Stimulated activated CD8-positive, alpha-beta memory T cell treated with anti-CD3 and anti-CD28 coated beads, Interleukin-4, amount 100 ng/mL, for 48 hours (primary cell): ENCODE data around the gene CPT2.
A peak's percentile ranks its signal among the peaks of the same experiment; 100 is the strongest.

Experiments
- DNase-seq: peaks from one replicate; pipeline ENCODE4 v3.0.0-alpha.2; 2020

Gene CPT2

DNA sequence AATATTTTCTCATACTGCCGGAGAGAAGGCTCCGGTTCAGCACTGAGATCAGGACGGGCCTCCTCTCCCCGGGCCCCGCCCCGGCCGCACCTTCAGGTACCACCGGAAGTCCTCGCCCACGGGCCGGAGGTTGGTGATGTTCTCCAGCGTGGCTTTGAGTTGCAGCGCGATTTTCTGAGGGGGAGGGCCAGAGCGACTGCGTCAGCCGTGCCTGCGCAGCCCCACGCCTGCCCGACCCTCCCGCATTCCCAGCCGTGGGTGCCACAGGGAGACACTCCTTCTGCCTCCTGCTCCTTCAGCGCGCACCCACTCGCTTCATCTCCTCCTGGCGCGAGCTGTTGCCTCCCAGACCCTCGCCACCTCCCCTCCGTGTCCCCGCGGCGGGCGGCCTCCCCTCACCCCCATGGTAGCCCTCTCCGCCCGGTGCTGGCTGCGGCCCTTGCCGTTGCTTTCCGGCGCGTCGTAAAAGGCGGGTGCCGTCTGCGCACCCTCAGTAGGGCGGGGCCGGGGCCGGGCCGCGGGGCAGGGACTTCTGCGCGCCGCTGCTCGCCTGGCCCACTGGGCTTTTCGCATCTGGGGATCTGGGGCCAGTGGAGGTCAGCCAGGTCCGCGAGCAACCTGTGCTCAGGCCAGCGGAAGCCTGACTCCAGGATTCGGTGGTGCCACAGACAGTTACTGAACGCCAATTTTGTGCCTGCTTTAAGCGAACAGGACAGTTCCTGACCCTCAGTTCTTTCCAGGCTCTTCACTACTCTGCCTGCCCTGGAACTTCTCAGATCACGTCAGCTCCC lies 23.7 kb downstream of the CPT2 start, which contains the start of gene CZIB:
Gene CZIB, minus strand, starts transcription at position 464 of the 791 bp plus-strand sequence. Its CDS starts 59 bp downstream, at position 405.
- peak; percentile 97 for DNase-seq

DNA sequence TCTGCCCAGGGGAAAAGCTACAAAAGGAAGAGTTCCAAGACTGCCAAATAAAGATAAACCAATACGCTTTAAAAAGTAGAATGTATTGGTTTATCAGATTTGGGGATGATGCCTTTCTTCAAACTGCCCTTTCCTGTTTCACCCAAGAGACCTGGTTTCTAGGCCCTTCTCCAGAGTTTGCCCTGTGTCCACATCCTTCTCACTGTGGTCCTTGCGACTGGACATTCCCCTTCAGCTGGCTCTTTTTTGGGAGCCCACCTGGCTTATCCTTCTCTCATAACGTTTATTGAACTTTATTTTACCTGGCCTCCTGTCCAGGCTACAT lies 24.3 kb downstream of the CPT2 start:
- no peak for DNase-seq

DNA sequence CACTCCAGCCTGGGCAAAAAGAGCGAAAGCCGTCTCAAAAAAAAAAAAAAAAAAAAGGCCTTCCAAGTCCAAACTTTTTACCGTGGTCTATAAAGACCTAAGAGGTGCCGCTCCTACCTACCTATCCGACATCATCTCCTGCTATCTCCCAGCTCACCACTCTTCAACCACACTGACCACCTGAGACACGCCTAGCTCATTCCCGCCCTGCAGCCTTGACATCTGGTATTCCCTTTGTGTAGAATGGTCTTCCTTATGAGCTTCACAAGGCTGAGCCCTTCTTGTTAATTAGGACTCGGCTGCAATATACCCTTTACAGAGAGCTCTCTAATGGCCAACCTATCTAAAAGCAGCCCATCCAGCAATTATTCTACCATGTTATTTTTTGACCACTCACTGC lies 41.0 kb downstream of the CPT2 start:
- DNase-seq, result no peak

DNA sequence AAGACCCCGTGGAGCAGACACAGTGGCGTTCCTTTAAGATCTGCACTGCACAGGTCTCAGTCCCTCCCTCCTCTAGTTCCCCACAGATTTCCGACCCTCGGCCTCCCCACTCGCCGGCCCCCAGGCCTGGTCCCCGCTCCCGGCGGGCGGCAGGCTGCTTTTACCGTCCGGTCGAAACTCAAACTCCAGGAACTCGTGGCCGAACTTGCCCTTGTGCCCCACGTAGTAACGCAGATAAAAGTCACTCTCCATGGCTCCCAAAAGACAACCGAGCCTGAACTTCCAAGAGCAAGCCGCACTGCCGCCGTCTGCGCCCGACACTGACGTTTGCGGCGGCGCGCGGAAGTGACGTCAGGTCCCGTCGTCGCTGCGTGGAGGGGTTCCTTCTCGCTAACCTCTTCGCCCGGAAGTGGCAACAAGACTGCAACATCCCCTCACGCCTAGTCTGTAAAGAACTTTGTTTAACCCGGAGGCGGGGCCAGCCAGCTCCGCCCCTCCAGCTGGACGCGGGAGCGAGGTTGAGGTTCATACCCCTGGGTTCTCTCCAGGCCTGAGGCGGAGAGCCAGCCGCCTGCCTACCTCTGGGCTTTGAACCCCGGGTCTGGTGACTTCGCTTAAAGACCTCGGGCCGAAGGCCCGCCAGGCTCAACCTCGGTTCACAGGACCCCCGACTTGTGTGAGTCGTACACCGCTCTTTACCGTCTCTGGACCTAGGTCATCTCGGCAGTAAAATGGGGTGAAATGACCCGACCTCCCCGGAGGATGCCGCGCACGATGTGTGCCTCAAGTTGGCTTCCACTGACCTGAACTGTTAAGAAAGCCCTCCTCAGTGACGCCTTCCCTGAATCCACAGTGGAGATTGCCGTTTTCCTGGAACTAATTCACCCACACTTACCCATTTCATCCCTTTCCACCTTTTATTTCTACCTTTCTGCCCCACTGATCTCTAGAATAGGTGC lies 41.9 kb downstream of the CPT2 start, which contains the start of gene MAGOH:
Gene MAGOH, minus strand, starts transcription at position 322 of the 959 bp plus-strand sequence. Its CDS starts 70 bp downstream, at position 252.
- DNase-seq, result peak; percentile 98

DNA sequence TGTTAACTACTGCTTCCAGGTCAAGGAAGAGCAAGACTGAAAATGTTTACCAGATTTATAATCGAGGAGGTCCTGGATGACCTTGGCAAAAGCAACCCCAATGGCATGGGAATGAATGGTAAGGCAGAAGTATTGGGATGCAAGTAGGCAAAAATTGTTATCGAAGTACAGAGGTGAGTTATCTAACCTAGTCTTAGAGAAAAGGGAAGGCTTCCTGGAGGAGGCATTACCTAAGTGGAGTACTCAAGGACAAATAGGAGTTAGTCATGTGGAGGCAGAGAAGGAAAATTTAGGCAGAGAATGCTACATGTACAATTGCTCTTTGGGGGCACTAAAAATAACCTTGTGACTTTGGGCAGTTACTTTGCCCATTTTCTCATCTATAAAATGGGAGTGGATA lies 45.2 kb downstream of the CPT2 start:
- DNase-seq, result no peak

DNA sequence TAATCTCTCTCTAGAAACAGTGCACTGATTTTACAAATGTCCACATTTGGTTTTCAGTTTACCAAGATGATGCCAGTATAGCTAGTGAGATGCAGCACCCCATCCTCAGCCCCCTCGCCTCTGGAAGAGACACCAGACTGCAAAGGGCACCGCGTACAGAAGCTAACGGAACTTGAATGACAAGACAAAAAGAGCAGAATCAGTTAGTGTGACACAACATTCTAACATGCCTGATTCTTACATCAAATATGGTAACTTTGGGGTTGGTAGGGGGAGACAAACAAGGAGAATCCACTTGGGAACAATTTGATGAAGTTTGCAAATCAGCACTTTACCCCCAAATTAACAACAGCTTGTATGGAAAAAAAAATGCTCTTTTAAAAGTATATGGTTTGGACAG lies 45.8 kb downstream of the CPT2 start:
- DNase-seq, result no peak

DNA sequence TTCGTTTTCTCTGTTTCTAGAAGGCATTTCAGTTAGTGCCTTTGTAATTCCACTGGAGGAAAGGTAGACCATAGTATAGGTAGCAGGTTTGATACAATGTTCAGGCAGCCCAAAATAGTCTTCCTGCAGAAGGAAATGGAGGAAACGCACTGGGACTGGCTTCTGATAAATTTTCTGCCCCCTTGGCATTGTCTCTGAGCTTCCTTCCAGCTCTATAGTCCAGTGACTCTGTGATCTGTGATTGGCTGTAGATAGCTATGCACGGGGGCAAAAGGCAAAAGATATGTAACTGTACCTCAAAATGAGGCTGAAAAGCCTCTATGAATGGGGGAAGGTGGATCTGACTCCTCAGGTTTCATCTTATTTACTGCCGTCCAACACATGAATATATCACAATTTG lies 47.5 kb downstream of the CPT2 start:
- DNase-seq, result no peak

DNA sequence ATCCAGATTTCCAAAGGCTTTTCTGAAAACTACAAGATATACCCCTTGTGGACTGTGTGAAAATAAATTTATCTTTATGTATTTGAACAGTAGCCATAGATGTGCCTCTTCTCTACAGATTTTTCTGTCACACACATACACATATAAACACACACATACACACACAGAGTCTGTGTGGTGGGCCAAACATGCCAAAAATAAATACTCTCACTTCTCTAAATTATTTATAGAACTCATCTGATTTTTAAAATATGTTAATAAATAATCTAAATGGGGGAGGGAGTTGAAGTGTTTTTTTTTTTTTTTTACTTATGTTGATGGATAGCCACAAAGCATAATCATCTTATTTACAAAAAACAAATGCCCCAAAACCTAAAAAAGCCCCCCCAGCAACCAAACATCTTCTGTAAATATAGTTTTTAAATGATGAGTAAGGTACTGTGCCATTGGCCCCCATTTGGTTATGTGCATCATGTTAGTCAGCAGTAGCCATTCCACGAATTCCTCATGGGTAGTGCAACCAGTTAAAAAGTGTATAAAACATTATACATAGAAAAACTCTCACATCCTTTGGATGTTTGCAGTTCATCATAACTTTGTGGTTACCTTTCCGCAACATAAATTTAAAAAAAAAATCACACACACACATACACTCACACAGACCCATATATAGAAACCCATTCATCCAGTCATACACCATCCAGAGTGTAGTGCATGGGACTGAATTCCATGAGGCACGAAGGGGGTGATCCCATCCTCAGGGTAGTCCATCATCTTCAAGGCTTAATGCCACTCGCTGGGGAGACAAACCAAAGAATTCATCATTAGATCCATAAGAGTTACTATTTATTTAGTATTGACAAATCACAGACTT lies 49.9 kb downstream of the CPT2 start:
- no peak for DNase-seq

DNA sequence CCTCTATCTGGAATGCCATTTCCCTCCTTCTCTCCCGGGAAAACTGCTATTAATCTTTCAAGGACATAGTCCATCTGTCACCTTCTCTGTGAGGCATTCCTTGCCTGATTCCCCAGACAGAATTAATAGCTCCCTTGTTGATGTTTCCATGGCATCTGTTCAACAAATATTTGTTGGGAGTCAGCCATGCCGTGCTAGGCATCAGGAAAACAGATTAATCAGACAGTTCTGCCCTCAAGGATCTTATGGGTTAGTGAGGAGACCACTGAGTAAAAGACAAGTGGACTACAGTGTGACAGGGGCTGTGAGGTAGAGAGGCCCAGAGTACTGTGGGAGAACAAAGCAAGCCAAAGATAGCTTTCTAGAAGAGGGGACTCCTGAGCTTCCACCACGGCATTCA lies 53.1 kb downstream of the CPT2 start:
- DNase-seq, result no peak

DNA sequence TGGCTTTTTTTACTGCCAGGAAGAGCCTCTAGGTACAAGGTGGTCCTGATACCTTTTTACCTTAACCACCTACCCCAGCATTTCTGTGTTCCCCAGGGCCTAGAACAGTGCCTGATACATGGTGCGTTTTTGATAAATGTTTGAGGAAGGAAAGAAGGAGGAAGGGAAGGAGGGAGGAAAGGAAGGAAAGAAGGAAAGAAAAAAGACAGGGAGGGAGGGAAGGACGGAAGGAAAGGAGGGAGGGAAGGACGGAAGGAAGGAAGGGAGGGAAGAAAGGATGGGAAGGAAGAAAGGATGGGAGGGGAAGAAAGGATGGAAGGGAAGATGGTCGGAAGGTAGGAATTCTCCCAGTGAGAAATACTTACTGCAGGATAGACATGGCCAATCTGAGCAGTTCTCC lies 53.7 kb downstream of the CPT2 start:
- DNase-seq, result no peak

DNA sequence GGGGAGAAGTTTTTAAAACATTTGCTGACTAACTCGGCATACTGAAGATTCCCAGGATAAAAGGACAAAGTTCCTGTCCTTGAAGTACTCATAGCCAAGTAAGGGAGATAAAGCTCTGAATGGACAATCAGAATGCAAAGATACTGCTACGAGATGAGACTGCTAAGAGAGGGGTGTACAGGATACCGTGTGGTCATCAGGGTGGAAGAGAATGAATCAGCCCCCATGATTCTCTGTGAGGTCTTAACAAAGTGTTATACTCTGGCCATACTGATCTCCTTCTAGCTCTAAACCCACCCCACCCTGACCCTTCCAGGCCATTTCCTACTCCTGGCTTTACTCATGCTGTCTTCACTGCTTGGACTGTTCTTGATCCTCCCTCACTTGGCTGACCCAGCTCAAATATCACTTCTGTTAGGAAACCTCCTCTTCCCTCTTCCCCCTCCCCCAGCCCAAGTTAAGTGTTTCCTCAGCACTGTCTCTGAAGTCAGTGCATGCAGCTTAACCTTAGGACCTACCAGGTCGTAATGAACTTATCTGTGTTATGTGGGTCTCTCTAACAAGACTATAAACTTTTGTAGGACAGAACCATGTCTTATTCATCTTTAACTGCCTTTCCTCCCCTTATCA lies 57.5 kb downstream of the CPT2 start:
- no peak for DNase-seq

DNA sequence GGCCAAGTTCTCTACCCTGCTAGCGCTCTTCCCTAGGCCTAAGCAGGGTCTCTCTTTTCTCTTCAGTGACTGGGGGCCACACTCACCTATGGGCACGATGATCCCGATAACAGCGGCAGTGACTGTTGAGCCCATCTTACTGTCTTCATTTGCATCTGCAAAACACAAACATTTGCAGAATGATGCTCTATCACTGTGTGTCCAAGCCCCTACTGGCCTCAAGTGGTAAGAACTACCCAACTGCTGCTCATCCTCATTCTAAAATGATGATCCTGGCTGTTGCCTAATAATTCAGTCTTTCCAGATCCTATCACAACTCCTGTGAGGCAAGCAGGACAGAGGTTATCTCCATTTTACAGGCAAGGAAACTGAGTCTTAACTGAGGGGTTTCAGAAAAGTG lies 58.4 kb downstream of the CPT2 start:
- no peak for DNase-seq

DNA sequence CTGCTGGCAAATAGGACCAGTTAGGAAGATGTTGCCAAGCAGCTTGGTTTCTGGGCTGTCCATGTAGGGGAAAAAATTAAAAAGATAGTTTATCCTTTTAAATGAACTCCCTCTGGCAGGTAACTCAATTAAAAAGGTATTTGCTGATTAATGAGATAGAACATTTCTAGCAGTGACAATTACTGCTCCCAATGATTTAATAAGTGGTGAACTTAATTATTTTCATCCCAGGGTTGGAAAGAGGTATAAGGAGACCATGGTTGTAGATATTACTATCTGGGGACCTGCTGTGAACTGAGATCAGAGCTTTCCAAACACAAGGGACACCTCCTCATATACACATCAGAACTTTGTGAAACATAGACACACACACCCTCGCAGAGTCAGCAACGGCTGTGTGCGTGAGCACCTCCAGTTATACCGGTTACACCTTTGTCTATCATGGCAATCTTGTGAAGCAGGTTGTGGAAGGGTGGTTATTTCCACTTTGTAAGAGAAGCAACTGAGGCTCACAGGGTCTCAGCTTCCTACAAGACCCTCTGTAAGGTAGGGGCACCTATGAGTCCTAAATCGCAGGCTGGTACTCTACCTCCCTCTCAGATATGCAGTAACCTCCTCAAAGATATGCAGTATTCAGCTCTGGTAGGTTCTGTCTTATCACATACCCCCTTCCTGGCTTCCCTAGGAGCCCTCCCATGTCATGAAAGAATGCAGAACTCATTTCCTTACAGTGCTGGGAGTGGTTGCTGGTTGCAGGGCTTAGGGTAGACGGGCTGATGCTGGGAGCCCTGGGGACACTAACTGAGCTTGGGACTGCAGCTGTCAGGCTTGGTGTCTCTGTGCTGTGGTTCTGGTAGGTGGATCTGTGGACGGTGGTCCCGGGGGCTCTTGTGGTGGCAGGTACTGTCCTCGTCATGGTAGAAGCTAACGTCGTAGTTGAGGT lies 60.2 kb downstream of the CPT2 start:
- no peak for DNase-seq

DNA sequence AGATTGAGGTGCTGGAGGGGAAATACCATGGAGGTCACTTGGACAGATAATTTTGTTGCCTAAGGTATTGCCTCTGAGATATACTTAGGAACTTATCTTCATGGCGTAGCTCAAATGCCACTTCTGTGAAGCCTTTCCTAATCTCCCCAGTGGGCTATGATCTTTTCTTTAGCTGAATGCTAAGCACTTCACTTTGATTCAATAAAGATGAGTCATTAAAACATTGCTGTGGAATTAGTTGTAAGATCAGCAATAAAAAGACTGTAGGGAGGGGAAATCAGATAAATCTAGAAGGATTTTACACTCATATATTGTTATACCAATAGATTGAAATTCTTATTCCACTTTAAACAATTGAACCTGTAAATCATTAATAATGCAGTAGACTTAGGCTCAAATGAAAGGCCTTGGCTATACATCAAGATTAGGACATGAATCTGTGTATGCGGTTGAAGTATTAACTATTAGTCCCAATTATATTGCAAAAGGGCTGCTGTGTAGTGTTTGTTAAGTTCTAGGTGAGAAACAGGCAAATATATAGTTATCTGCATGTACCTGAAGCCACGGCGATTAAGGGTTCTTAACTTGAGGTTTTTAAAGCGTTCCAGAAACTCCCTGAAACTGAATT lies 60.9 kb downstream of the CPT2 start:
- DNase-seq, result no peak

DNA sequence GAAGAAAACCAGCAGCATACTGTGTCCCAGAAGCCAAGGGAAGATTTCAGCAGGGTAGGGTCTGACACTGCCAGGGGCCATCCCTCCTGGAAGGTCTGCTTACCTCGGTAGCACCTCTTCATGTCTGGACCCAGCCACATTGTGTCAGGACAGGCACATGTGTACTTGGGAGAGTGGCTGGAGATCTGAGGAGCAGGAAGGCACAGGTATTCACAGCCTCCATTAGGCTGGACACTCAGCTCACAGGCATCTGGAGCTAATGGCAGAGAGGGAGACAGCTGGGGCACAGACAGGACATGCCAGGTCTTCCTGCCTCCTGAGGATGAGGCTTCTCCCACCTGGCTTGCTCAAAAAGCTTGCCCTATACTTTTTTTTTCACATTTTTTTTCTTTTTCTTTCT lies 61.6 kb downstream of the CPT2 start:
- no peak for DNase-seq

DNA sequence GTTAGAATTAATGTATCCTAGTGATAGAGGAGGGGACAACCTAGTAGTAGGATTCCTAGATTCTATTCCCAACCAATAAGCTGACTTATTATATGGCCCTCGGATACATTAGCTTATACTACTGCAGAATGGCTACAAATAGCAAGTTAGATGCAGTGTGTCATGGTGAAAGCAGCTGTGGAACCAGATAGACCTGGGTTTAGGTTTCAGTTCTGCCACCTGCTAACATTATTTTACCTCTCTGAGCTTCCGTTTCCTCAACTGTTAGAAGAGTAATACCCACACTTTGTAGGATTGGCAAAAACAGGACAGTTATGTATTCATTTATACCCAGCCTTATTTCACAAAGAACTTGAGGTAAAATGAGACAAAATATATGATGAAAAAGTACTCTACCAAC lies 63.3 kb downstream of the CPT2 start:
- DNase-seq, result no peak

DNA sequence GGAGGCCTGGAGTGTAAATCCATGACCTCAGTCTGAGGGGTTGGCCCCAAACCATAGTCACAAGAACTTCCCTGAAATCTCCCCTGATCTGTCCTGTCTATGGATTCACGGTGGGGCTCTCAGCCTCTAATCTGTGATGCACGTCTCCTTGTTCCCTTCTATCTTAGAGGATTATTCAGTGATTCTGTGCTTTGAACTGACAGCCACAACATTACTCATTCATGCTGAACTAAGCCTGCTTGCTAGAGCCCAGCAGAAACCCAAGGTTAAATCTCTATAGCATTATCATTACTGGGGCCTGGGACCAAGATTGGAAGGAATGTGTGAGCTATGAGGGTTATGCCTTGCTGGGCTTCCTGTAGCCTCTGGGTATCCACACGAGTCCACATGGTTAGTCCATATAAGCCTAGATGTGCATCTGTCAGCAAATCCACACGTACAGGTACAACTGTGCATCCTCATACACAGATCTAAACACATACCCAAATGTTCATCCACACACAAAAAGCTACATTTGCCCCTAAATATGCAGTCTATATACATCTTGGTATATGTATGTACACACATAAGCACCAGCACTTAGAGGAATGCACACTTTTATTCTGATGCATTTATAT lies 64.1 kb downstream of the CPT2 start:
- no peak for DNase-seq

DNA sequence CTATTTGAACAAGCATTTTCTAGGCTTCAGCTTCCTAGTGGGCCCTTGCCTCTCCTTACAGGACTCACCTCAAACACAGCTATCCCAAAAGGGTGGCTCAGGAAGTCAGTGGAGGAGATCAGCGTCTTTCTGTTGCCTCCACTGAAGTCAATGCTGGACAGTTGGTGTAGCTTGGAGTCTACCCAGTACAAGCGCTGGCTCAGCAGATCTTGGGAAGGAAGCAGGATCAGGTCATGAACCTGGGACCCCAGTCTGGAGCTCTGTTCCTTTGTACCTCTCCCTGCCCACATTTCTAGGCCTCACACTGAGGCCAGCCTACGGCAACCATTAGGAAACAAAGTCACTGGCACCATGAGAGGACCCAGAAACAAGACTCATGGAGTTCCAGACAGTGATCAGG lies 65.4 kb downstream of the CPT2 start:
- no peak for DNase-seq
